Heart right ventricle (tissue), 16 donors: ENCODE results near the gene HECA. TPM values are rescaled to one million over a fixed set of nuclear protein-coding genes. Genes with fewer than 3 reads are reported as not detected.
A peak's percentile ranks its signal among the peaks of the same experiment; 100 is the strongest.
"Not testable (repeated sequence)": the region's sequence is repeated elsewhere in the genome, so short reads cannot be mapped to it uniquely, and the experiment has no call there.

Source experiments
- ATAC-seq, 8 donors: fragments of 200-7000 bp; cut with Tn5 transposase; one replicate each; pipeline ENCODE4 v1.9.1; 2020; ENCODE audit warnings: mild to moderate bottlenecking in 8 of 8, moderate library complexity in 8 of 8, moderate number of reproducible peaks in 1 of 8
- DNase-seq, 2 donors: peaks; one replicate each; pipeline ENCODE4 v3.0.0-alpha.2; 2020
- H3K27ac ChIP-seq, 10 donors: fragments of 200-600 bp; sonication (generic) in 2 of 10; one replicate each; pipeline versions ENCODE4 v1.5.0 to v1.8.0; 2020 to 2022; ENCODE audit warnings: mild to moderate bottlenecking in 3 of 10
- H3K27me3 ChIP-seq, 7 donors: fragments of 200-600 bp; one replicate each; pipeline ENCODE4 v1.8.0; 2021 to 2022; ENCODE audit warnings: mild to moderate bottlenecking in 2 of 7
- H3K36me3 ChIP-seq, 9 donors: fragments of 200-600 bp; sonication (generic) in 1 of 9; one replicate each; pipeline versions ENCODE4 v1.5.0 to v1.8.0; 2020 to 2022; ENCODE audit warnings: mild to moderate bottlenecking in 2 of 9
- H3K4me1 ChIP-seq, 9 donors: fragments of 200-600 bp; sonication (generic) in 1 of 9; one replicate each; pipeline versions ENCODE4 v1.5.0 to v1.8.0; 2020 to 2022; ENCODE audit warnings: mild to moderate bottlenecking in 4 of 9
- H3K4me3 ChIP-seq, 10 donors: fragments of 200-600 bp; sonication (generic) in 2 of 10; one replicate each; pipeline versions ENCODE4 v1.5.0 to v1.8.0; 2020 to 2022; ENCODE audit warnings: mild to moderate bottlenecking in 7 of 10, moderate library complexity in 2 of 10
- H3K9me3 ChIP-seq, 11 donors: fragments of 200-600 bp in 10 of 11; sonication (generic) in 2 of 11; one replicate each; pipeline versions ENCODE4 v1.5.0 to v1.8.0; 2013 to 2022; ENCODE audit warnings: mild to moderate bottlenecking in 2 of 11, control low read depth in 1 of 11, moderate library complexity in 1 of 11
- WGBS, 2 donors: extraction: QIAGEN DNeasy Blood & Tissue Kit; methylation state at CpG; one replicate each; pipeline ENCODE4 v1.1.7; 2013; ENCODE audit warnings: inconsistent platforms in 1 of 2; 5-methylcytosine and 5-hydroxymethylcytosine counted together
- intact Hi-C, 10 donors: fragments of 100-400 bp; cut with DNase I; formaldehyde crosslinking; loops; one replicate each; pipeline versions ENCODE4 v1.11.1 to v1.14.2; 2022
- polyA plus RNA-seq, 2 donors: library from polyadenylated mRNA; stranded (reverse); fragments of 200-250 nt; gene quantifications; one replicate each; pipeline ENCODE4 v1.2.3, GENCODE V29; 2013
- total RNA-seq, 10 donors: library from RNA; stranded (reverse); fragmentation: NEBNext Ultra II Directional in 3 of 10; extraction: Animal tissue kit (Norgen Biotek cat#: 25700) in 3 of 10; gene quantifications; one replicate each; pipeline versions ENCODE4 v1.2.1 to v1.2.4, GENCODE V29; 2021 to 2023
- TF ChIP-seq, protein P1 (sequence below), 9 donors: fragments of 200-600 bp; sonication (generic) in 2 of 9; IDR thresholded peaks; one replicate each; pipeline versions ENCODE4 v1.5.0 to v1.8.0; 2021 to 2022; ENCODE audit warnings: antibody characterized with exemption in 9 of 9, mild to moderate bottlenecking in 5 of 9, moderate library complexity in 1 of 9
- donor health status: Arrhythmogenic right ventricular cardiomyopathy.
- donor health status: ischemic (EF 13 %, LVEDD 7.1; RV severe dilation, severe dysfunction).
- donor health status: healthy with polysubstance abuse.
- donor health status: DM: no; HTN: yes; CAD: no.
- donor health status: DM: no; HTN: no; CAD: no.
- donor health status: ischemic (EF 25% LVEDD 6.9; RV normal size, moderate dysfunction).
- donor health status: ischemic (EF 25% LVEDD 5.7; RV mildly dilated, moderate dysfunction).
- donor health status: healthy.
- donor health status: DM: yes; HTN: yes; CAD: no.
- donor health status: Ischemic cardiomyopathy.
- donor health status: ischemic (EF 35%, LVEDD 5.7; RV mildly dilated, moderate dysfunction).
- donor health status: nonischemic (EF 11% LVEDD 7.7; RV severe dilation, severe dysfunction).
- donor health status: DM: yes; HTN: yes; CAD: no.
- donor health status: PGD.
- donor health status: ischemic (EF 29% LVEDD 5.4; RV normal size, mild dysfunction).
- donor health status: nonischemic (EF 23%, LVEDD 6.1; RV moderate dilation, normal function).

HECA gene
- total and polyA plus RNA-seq, 12 donors = 8.6 to 70.6 (median 42.8) TPM

DNA sequence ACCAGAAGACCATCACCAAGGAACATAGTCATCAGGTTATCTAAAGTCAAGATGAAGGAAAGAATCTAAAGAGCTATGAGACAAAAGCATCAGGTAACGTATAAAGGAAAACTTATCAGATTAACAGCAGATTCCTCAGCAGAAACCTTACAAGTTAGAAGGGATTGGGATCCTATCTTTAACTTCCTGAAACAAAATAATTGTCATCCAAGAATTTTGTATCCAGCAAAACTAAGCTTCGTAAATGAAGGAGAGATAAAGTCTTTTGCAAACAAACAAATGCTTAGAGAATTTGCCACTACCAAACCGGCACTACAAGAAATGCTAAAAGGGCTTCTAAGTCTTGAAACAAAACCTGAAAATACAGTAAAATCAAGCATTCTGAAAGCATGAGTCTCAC lies 71.0 kb downstream of the HECA start:
- H3K27me3 ChIP-seq = no peaks in the 10 kb centered on the region
- DNase-seq (no peak), ATAC-seq (no peak)
- TF ChIP-seq, protein P1, sequence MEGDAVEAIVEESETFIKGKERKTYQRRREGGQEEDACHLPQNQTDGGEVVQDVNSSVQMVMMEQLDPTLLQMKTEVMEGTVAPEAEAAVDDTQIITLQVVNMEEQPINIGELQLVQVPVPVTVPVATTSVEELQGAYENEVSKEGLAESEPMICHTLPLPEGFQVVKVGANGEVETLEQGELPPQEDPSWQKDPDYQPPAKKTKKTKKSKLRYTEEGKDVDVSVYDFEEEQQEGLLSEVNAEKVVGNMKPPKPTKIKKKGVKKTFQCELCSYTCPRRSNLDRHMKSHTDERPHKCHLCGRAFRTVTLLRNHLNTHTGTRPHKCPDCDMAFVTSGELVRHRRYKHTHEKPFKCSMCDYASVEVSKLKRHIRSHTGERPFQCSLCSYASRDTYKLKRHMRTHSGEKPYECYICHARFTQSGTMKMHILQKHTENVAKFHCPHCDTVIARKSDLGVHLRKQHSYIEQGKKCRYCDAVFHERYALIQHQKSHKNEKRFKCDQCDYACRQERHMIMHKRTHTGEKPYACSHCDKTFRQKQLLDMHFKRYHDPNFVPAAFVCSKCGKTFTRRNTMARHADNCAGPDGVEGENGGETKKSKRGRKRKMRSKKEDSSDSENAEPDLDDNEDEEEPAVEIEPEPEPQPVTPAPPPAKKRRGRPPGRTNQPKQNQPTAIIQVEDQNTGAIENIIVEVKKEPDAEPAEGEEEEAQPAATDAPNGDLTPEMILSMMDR (IDR thresholded peaks at IDR 0.05) = no peak
- H3K4me3 ChIP-seq = no peak overlapping the region
- no peaks in the 10 kb centered on the region for H3K4me1 ChIP-seq
- no peak overlapping the region for H3K27ac ChIP-seq
- WGBS, 2 donors = 92 to 94% methylated on average over 3 of the region's 3 CpGs
- no peaks in the 10 kb centered on the region for H3K36me3 ChIP-seq
- intact Hi-C loops = no loop called here
- H3K9me3 ChIP-seq = peaks cover 0 to 69% (median 22%) of the 10 kb centered on the region in 11 donors

DNA sequence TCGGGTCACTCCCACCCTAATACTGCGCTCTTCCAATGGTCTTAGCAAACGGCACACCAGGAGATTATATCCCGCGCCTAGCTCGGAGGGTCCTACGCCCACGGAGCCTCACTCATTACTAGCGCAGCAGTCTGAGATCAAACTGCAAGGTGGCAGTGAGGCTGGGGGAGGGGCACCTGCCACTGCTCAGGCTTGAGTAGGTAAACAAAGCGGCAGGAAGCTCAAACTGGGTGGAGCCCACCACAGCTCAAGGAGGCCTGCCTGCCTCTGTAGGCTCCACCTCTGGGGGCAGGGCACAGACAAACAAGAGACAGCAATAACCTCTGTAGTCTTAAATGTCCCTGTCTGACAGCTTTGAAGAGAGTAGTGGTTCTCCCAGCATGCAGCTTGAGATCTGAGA lies 75.9 kb downstream of the HECA start:
- H3K4me3 ChIP-seq, intact Hi-C loops: not testable (repeated sequence)
- 78 to 96% methylated on average over 10 of the region's 10 CpGs for WGBS, 2 donors

DNA sequence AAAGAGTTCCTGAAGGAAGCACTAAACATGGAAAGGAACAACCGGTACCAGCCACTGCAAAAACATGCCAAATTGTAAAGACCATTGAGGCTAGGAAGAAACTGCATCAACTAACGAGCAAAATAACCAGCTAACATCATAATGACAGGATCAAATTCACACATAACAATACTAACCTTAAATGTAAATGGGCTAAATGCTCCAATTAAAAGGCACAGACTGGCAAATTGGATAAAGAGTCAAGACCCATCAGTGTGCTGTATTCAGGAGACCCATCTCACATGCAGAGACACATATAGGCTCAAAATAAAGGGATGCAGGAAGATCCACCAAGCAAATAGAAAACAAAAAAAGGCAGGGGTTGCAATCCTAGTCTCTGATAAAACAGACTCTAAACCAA lies 77.6 kb downstream of the HECA start:
- intact Hi-C loops, H3K27ac ChIP-seq, DNase-seq, H3K27me3 ChIP-seq, H3K4me3 ChIP-seq, H3K36me3 ChIP-seq, ATAC-seq, H3K4me1 ChIP-seq: not testable (repeated sequence)
- peaks cover 0 to 44% (median 15%) of the 10 kb centered on the region in 11 donors for H3K9me3 ChIP-seq
- 100% methylated on average over 1 of the region's 2 CpGs; no CpG with 5 or more reads in 1 of the 2 donors for WGBS, 2 donors

More for the DNA sequence above, 75.9 kb downstream of the HECA start:
- peaks cover 0 to 61% (median 18%) of the 10 kb centered on the region in 11 donors for H3K9me3 ChIP-seq
- not testable (repeated sequence) for H3K36me3 ChIP-seq, H3K27me3 ChIP-seq, H3K27ac ChIP-seq, ATAC-seq, H3K4me1 ChIP-seq, DNase-seq

DNA sequence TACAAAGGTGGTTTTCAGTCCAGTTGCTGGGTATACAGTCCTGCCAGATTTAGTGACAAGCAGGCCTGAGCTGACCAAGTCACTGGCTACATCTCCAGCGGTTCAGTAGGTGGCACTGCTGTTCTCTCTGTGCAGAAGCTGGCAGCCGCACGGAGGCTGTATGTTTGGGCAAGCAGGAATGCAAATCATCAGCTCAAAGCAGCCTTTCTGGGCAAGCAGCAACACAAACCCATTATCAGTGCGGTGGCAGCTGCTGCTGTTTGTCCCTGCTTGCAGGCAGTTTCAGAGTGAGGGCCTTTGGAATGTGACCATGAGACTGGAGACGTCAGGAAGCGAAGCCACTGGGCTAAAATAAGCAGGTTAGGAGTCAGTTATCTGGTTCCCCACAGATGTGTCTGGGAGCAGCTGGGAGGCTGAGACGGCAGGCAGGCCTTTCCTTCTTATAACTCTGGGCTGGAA lies 84.4 kb downstream of the HECA start:
- Histone ChIP-seq H3K36me3 (no peaks in the 10 kb centered on the region), H3K27ac (peak overlapping the region; percentile 17 to 81 (median 70)), H3K27me3 (no peaks in the 10 kb centered on the region), H3K4me1 (peaks cover 0 to 18% (median 10%) of the 10 kb centered on the region in 9 donors), H3K9me3 (no peaks in the 10 kb centered on the region), H3K4me3 (peak overlapping the region in 1 of 10 donors; percentile 2)
- intact Hi-C loops = loop anchor here in 9 of 10 donors (1.0 to 5.0 kb wide), 6 partner anchors 92 to 1223 kb away; no protein-coding TSS in a partner anchor
- DNase-seq = peak; percentile 79 to 84
- ATAC-seq = peak; percentile 97 to 99 (median 98)
- TF ChIP-seq, protein P1 (IDR thresholded peaks at IDR 0.05) = peak; percentile 65 to 95 (median 79)
- whole genome bisulfite sequencing, 2 donors = 3% methylated on average over 7 of the region's 7 CpGs

DNA sequence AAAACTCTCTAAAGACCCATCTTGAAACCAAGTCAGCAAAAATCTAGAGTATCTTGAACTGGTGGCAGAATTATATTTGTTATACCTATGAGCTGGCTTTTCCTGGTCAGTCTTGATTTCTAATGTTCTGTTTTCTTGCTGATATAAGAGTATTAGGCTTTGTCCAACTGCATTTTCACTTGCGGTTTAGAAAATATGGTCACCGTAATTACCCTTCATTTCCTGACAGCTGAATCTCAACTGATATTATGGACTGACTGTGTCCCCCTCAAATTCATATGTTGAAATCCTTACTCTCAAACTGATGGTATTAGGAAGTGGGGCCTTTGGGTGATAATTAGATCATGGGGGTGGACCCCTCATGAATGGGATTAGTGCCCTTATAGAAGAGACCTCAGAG lies 84.9 kb downstream of the HECA start:
- WGBS, 2 donors = 91 to 94% methylated on average over 2 of the region's 2 CpGs
- no peaks in the 10 kb centered on the region for H3K36me3 ChIP-seq
- H3K27ac ChIP-seq = peak overlapping the region; percentile 17 to 81 (median 70)
- H3K9me3 ChIP-seq = no peaks in the 10 kb centered on the region
- intact Hi-C loops = loop anchor here in 9 of 10 donors (1.0 to 5.0 kb wide), 6 partner anchors 92 to 1223 kb away; no protein-coding TSS in a partner anchor
- TF ChIP-seq, protein P1 (IDR thresholded peaks at IDR 0.05) = no peak
- ATAC-seq = no peak
- peaks cover 0 to 18% (median 10%) of the 10 kb centered on the region in 9 donors for H3K4me1 ChIP-seq
- no peak for DNase-seq
- peak overlapping the region in 1 of 10 donors; percentile 2 for H3K4me3 ChIP-seq
- H3K27me3 ChIP-seq = no peaks in the 10 kb centered on the region

DNA sequence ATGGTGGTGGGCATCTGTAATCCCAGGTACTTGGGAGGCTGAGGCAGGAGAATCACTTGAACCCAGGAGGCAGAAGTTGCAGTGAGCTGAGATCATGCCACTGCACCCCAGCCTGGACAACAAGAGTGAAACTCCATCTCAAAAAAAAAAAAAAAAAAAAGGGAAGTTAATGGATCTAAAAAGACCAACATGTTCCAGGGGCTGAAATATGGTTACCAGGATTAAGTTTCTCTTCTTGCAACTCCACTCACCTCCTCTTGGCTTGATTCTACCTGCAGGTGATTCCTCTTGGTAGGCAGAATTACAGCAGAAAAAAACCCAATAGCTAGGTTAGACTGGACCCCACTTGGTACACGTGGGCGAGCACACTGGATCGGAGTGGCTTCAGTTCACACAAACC lies 93.5 kb downstream of the HECA start:
- H3K9me3 ChIP-seq, H3K4me3 ChIP-seq, H3K36me3 ChIP-seq, H3K27ac ChIP-seq, DNase-seq, H3K27me3 ChIP-seq, ATAC-seq: not testable (repeated sequence)
- H3K4me1 ChIP-seq = peaks cover 0 to 12% (median 3%) of the 10 kb centered on the region in 9 donors
- intact Hi-C loops = loop anchor here in 1 of 10 donors (5.0 kb wide), 1 partner anchor 134 kb away; no protein-coding TSS in a partner anchor
- WGBS, 2 donors = 93 to 94% methylated on average over 3 of the region's 3 CpGs
